OCI-LY1 (cell line): Measurements from ENCODE around the gene OTOG.

Source experiments
- H2AFZ ChIP-seq: fragments of 200-600 bp; sonication (generic), shearing (Covaris generic); 2 replicates; pipeline ENCODE4 v1.6.0; 2014; ENCODE audit warnings: antibody characterized with exemption, mild to moderate bottlenecking, low read length
- H3F3A ChIP-seq: fragments of 200-600 bp; sonication (generic), shearing (Covaris generic); 2 replicates; pipeline ENCODE4 v1.6.0; 2014; ENCODE audit warnings: mild to moderate bottlenecking, antibody characterized with exemption, low read length, moderate library complexity; ENCODE audit not compliant: insufficient read depth
- H3K27ac ChIP-seq: fragments of 200-600 bp; sonication (generic); 2 replicates; pipeline ENCODE4 v1.5.1; 2014; ENCODE audit warnings: low read length, mixed run types, mild to moderate bottlenecking, low read depth; ENCODE audit not compliant: poor library complexity, severe bottlenecking
- H3K27me3 ChIP-seq: fragments of 200-600 bp; sonication (generic); 2 replicates; pipeline ENCODE4 v1.6.0; 2014; ENCODE audit warnings: antibody characterized with exemption, mild to moderate bottlenecking, low read length, moderate library complexity; ENCODE audit not compliant: insufficient read depth
- H3K36me3 ChIP-seq: fragments of 200-600 bp; sonication (generic); 2 replicates; pipeline ENCODE4 v1.6.1; 2014; ENCODE audit warnings: mild to moderate bottlenecking, antibody characterized with exemption, low read length, moderate library complexity, mixed read lengths; ENCODE audit not compliant: insufficient read depth
- H3K4me1 ChIP-seq: fragments of 200-600 bp; sonication (generic); 2 replicates; pipeline ENCODE4 v1.5.1; 2014; ENCODE audit warnings: mild to moderate bottlenecking, low read length, moderate library complexity; ENCODE audit not compliant: insufficient read depth, severe bottlenecking
- H3K4me2 ChIP-seq: fragments of 200-600 bp; sonication (generic), shearing (Covaris generic); 2 replicates; pipeline ENCODE4 v1.6.1; 2014; ENCODE audit warnings: low read length
- H3K4me3 ChIP-seq: fragments of 200-600 bp; sonication (generic); 2 replicates; pipeline ENCODE4 v1.5.1; 2014; ENCODE audit warnings: low read length, low read depth, mild to moderate bottlenecking, mixed read lengths; ENCODE audit not compliant: poor library complexity, severe bottlenecking
- H3K79me2 ChIP-seq: fragments of 200-600 bp; shearing (Covaris generic); 2 replicates; pipeline ENCODE4 v1.6.1; 2016; ENCODE audit warnings: mixed run types, low read length, mixed read lengths; ENCODE audit not compliant: insufficient read depth
- H3K9ac ChIP-seq: fragments of 200-600 bp; sonication (generic), shearing (Covaris generic); 2 replicates; pipeline ENCODE4 v1.6.1; 2014; ENCODE audit warnings: mild to moderate bottlenecking, low read length, mixed read lengths
- H3K9me2 ChIP-seq: fragments of 200-600 bp; sonication (generic), shearing (Covaris generic); 2 replicates; pipeline ENCODE4 v1.6.1; 2014; ENCODE audit warnings: low read depth, mild to moderate bottlenecking, low read length, mixed read lengths
- H3K9me3 ChIP-seq: fragments of 200-600 bp; shearing (Covaris generic); 2 replicates; pipeline ENCODE4 v1.6.1; 2014; ENCODE audit warnings: low read length, mixed read lengths
- H4K20me1 ChIP-seq: fragments of 200-600 bp; sonication (generic), shearing (Covaris generic); 2 replicates; pipeline ENCODE4 v1.6.0; 2016; ENCODE audit warnings: mild to moderate bottlenecking, low read length; ENCODE audit not compliant: insufficient read depth
- CTCF ChIP-seq: fragments of 200-600 bp; sonication (generic), shearing (Covaris generic); IDR thresholded peaks from 2 replicates; pipeline ENCODE4 v1.5.1; 2017; ENCODE audit warnings: mild to moderate bottlenecking, antibody characterized with exemption, low read length, moderate library complexity, mixed read lengths
- EZH2 ChIP-seq: fragments of 200-600 bp; sonication (generic), shearing (Covaris generic); IDR thresholded peaks from 2 replicates; pipeline ENCODE4 v1.8.0; 2017; ENCODE audit warnings: borderline replicate concordance, mixed run types, mild to moderate bottlenecking, antibody characterized with exemption, low read length, moderate library complexity, mixed read lengths

OTOG gene

GRCh38 chr11:17510507-17511206 is 36.4 kb upstream of the OTOG start:
- no peak overlapping the region for H2AFZ ChIP-seq
- H3K9me2 ChIP-seq = no peaks in the 10 kb centered on the region
- H3K4me1 ChIP-seq = no peaks in the 10 kb centered on the region
- no peaks in the 10 kb centered on the region for H3K36me3 ChIP-seq
- no peak overlapping the region for H3K4me3 ChIP-seq
- H3K27ac ChIP-seq = no peak overlapping the region
- H3K27me3 ChIP-seq = no peaks in the 10 kb centered on the region
- no peak overlapping the region for H3K9ac ChIP-seq
- no peaks in the 10 kb centered on the region for H4K20me1 ChIP-seq
- H3K9me3 ChIP-seq = no peaks in the 10 kb centered on the region
- no peak overlapping the region for H3K4me2 ChIP-seq
- no peaks in the 10 kb centered on the region for H3K79me2 ChIP-seq
- H3F3A ChIP-seq = no peaks in the 10 kb centered on the region
- TF ChIP-seq CTCF = no peak
- no peak for TF ChIP-seq EZH2

- Histone ChIP-seq H3K79me2 (no peaks in the 10 kb centered on the region), H3K36me3 (no peaks in the 10 kb centered on the region), H4K20me1 (no peaks in the 10 kb centered on the region), H3K4me2 (no peak overlapping the region), H3K4me3 (no peak overlapping the region), H3K27me3 (no peaks in the 10 kb centered on the region), H3K9me3 (no peaks in the 10 kb centered on the region), H3F3A (no peaks in the 10 kb centered on the region), H2AFZ (no peak overlapping the region), H3K27ac (no peak overlapping the region), H3K9me2 (no peaks in the 10 kb centered on the region), H3K4me1 (no peaks in the 10 kb centered on the region), H3K9ac (no peak overlapping the region)
- TF ChIP-seq CTCF (no peak), EZH2 (no peak)
Measured at GRCh38 chr11:17511571-17511970, 35.5 kb upstream of the OTOG start.

- Histone ChIP-seq H3K9me2 (no peaks in the 10 kb centered on the region), H3K27me3 (no peaks in the 10 kb centered on the region), H2AFZ (no peak overlapping the region), H3K4me1 (no peaks in the 10 kb centered on the region), H3K27ac (no peak overlapping the region), H3F3A (no peaks in the 10 kb centered on the region), H3K4me3 (no peak overlapping the region), H3K36me3 (no peaks in the 10 kb centered on the region), H3K79me2 (no peaks in the 10 kb centered on the region), H3K9ac (no peak overlapping the region), H3K4me2 (no peak overlapping the region), H4K20me1 (no peaks in the 10 kb centered on the region), H3K9me3 (no peaks in the 10 kb centered on the region)
- no peak for TF ChIP-seq EZH2
- no peak for TF ChIP-seq CTCF
Measured at GRCh38 chr11:17512101-17512500, 35.0 kb upstream of the OTOG start.
